GM18511 (cell line): ENCODE data around the gene TMEM174.
"Not testable (repeated sequence)": the region's sequence is repeated elsewhere in the genome, so short reads cannot be mapped to it uniquely, and the experiment has no call there.

Experiments
- ATAC-seq: cut with Tn5 transposase; IDR thresholded peaks from one replicate; pipeline ENCODE4 v1.9.1; 2021; ENCODE audit warnings: mild to moderate bottlenecking, moderate library complexity; ENCODE audit not compliant: unreplicated experiment

The TMEM174 gene

DNA sequence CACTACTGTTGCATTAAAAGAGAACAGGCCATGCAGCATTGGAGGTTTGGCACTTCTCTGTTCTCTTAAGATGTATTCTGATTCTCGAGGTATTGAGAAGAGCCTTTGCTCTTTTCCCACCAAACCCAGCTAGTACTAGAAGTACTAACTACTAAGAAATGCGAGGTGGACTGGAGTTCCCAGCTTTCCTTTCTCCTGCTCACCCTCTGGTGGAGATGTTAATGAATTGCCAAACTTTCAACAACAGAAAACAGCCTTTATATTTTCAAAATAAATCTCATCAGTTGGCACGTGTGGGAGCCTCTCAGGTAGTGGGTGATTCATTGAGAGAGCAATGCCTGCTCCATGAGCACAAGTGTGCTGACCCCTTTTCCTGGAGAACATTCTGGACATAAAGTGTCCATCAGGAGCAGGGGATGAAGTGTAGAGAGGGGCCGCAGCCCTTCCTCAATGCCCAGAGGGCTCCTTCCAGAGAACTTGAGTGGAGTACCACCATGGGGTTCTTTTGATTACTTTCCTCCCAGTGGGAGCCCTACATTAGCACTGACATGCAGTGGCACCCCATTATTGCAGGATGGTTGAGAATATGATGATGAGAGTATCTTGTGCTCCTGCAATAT lies 45.7 kb downstream of the TMEM174 start:
- ATAC-seq, result no peak

DNA sequence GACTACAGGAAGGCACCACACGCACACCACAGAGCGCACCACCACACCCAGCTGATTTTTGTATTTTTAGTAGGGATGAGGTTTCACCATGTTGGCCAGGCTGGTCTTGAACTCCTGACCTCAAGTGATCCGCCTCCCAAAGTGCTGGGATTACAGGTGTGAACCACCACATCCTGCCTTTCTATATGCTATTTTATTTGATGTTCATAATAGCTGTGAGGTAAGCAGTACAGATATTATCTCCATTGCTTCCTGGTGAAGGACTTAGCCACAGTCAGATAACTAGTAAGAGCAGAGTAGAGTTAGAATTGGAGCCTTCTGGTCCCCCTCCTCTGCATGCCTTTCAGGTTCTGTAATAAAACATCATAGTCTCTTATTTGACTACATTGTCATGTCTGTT lies 46.3 kb downstream of the TMEM174 start:
- ATAC-seq, result not testable (repeated sequence)

DNA sequence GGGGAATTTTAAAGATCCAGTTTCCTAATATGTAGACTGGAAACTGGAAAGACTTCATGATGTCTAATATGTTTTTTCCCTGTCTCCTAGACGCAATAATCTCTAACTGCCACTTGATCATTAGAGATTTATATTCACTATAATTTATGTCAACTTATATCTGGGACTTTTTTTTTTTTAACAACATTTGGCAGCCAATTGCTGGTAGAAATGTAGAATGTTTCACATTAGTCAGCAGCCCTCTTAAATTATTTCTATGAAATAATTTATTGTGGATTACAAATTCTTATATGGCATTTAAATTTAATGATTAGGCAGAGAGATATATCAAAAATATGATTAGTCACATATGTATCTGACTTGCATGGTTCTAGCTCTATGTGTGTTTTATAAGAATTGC lies 48.2 kb downstream of the TMEM174 start:
- ATAC-seq, result no peak

DNA sequence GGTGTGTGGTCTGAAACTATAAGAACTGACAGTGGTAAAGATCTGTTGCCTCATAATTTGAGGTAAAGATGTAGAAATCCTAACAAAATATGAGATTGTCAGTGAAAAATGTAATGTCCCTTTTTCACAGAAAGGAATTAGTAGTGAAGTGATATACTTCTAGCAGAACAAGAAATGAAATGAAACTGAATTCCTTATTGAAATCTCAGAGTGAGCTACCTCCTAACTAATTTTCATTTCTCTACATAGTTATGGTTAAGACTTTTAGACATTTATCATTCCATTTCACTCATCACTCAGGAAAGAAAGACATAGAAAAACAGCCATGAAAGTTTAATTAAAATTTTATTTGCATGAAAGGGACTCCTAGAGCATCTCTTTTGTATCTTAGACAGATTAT lies 48.7 kb downstream of the TMEM174 start:
- ATAC-seq, result no peak

DNA sequence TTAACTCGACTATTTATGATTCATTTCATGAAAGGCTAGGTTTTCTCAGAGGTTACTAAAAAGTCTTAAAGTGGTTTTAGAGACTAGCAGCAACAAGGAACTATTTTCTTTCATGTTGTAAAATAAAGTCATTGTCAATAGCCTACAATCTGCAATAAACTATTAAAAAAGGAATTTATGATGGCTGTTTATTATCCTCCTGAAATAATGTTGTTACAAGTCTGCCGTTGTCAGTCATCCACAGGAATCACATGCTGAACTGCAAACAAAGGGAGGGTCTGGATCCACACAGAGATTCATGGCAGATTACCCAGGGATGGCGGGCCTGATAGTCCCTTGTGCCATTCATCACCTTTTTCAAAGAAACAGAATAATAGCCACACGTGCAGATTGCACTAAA lies 49.2 kb downstream of the TMEM174 start:
- no peak for ATAC-seq
